ENCODE results near the gene AP5Z1.

The AP5Z1 gene

DNA sequence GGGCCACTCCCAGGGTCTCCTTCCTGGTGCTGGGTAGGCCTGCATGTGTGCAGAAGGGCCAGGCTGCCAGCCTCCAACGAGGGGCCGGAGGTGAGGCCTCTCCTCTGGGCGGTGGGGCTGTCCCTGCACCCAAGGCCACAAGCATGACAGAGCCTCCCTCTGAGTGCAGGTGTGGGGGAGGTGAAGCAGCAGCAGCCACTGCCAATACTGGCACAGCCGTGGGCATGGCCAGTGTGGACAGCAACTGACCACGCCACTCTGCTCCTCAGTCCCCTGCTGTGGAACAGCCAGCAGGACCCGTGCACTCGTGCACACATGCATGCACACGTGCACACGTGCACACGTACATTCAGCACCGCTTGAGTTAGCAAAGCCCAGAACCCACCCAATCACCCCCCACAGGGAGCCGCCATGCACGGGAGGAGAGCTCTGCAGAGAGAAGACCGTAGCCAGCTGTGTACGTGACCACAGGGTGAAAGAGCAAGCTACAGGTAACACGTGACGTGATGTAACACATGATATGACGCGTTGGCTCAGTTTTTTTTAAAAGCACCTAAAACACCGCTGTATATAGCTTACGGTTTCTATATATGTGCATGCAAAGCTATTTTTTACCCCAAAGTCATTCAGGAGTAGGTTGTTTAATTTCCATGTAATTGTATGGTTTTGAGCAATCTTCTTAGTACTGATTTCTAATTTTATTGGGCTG is 63.4 kb downstream of the AP5Z1 start:
- Histone ChIP-seq H3K36me3 (ENCODE audit: insufficient read depth, low read length) (no peaks in the 10 kb centered on the region), H3K9me3 (ENCODE audit: low read length) (no peaks in the 10 kb centered on the region), H3K4me3 (ENCODE audit: low read depth, low read length, poor library complexity, severe bottlenecking) (no peak overlapping the region), H3K9me2 (ENCODE audit: low read depth, low read length) (no peaks in the 10 kb centered on the region), H2AFZ (ENCODE audit: low read length) (no peak overlapping the region), H3K27ac (ENCODE audit: low read depth, low read length, poor library complexity, severe bottlenecking) (no peak overlapping the region), H3K4me2 (ENCODE audit: low read length) (no peak overlapping the region), H4K20me1 (ENCODE audit: insufficient read depth, low read length) (no peaks in the 10 kb centered on the region), H3K9ac (ENCODE audit: low read length) (no peak overlapping the region), H3K79me2 (ENCODE audit: insufficient read depth, low read length) (no peaks in the 10 kb centered on the region), H3K27me3 (ENCODE audit: insufficient read depth, low read length) (peaks cover 11% of the 10 kb centered on the region; the same call in 1 of the 2 replicates), H3K4me1 (ENCODE audit: insufficient read depth, low read length, severe bottlenecking) (peaks cover 9% of the 10 kb centered on the region), H3F3A (ENCODE audit: insufficient read depth, low read length) (no peaks in the 10 kb centered on the region)
- TF ChIP-seq, protein P1, sequence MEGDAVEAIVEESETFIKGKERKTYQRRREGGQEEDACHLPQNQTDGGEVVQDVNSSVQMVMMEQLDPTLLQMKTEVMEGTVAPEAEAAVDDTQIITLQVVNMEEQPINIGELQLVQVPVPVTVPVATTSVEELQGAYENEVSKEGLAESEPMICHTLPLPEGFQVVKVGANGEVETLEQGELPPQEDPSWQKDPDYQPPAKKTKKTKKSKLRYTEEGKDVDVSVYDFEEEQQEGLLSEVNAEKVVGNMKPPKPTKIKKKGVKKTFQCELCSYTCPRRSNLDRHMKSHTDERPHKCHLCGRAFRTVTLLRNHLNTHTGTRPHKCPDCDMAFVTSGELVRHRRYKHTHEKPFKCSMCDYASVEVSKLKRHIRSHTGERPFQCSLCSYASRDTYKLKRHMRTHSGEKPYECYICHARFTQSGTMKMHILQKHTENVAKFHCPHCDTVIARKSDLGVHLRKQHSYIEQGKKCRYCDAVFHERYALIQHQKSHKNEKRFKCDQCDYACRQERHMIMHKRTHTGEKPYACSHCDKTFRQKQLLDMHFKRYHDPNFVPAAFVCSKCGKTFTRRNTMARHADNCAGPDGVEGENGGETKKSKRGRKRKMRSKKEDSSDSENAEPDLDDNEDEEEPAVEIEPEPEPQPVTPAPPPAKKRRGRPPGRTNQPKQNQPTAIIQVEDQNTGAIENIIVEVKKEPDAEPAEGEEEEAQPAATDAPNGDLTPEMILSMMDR (IDR thresholded peaks at IDR 0.05; ENCODE audit: low read length) = no peak

DNA sequence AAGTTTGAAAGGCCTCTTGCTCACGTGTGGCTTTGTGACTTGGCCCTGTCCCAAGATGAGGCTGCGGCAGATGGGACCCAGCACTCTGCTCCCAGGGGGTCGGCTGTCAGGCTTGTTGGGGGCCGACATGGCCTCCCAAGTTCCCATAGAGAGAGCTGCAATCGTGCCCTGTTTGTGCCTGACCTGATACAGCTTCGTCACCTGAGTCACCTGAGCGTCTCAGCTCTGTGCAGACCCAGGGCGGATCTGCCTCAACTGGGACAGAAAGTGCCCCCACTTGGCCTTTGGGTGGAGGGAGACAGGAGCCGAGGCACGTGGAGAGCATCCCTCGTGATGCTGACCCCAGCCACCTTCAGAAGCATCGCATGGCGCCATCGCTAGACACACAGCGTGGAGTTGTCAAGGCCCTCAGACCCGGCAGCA is 64.7 kb downstream of the AP5Z1 start:
- Histone ChIP-seq H3K4me2 (ENCODE audit: low read length) (no peak overlapping the region), H3K4me1 (ENCODE audit: insufficient read depth, low read length, severe bottlenecking) (peaks cover 9% of the 10 kb centered on the region), H3K9me2 (ENCODE audit: low read depth, low read length) (no peaks in the 10 kb centered on the region), H4K20me1 (ENCODE audit: insufficient read depth, low read length) (no peaks in the 10 kb centered on the region), H2AFZ (ENCODE audit: low read length) (no peak overlapping the region), H3K9ac (ENCODE audit: low read length) (no peak overlapping the region), H3K9me3 (ENCODE audit: low read length) (no peaks in the 10 kb centered on the region), H3K27me3 (ENCODE audit: insufficient read depth, low read length) (peaks cover 11% of the 10 kb centered on the region; the same call in 1 of the 2 replicates), H3K4me3 (ENCODE audit: low read depth, low read length, poor library complexity, severe bottlenecking) (no peak overlapping the region), H3K27ac (ENCODE audit: low read depth, low read length, poor library complexity, severe bottlenecking) (no peak overlapping the region), H3F3A (ENCODE audit: insufficient read depth, low read length) (no peaks in the 10 kb centered on the region), H3K79me2 (ENCODE audit: insufficient read depth, low read length) (no peaks in the 10 kb centered on the region), H3K36me3 (ENCODE audit: insufficient read depth, low read length) (no peaks in the 10 kb centered on the region)
- TF ChIP-seq, protein P1 (IDR thresholded peaks at IDR 0.05; ENCODE audit: low read length) = no peak
- no peak for TF ChIP-seq EZH2 (IDR thresholded peaks at IDR 0.05; ENCODE audit: borderline replicate concordance, low read length)

Measured in OCI-LY1 (cell line).